GM23338 (cell line): ENCODE measurements around the gene SVIL.

ENCODE experiments used
- CREB1 ChIP-seq: fragments of 250-450 bp; sonication (Bioruptor Pico); IDR thresholded peaks from 2 replicates; pipeline ENCODE4 v1.5.0; 2020; ENCODE audit warnings: low read depth, mild to moderate bottlenecking, moderate library complexity
- EZH2 ChIP-seq: fragments of 200-600 bp; sonication (generic); IDR thresholded peaks from one replicate; pipeline ENCODE4 v1.8.0; 2017; ENCODE audit warnings: antibody characterized with exemption, mild to moderate bottlenecking, low read depth; ENCODE audit not compliant: unreplicated experiment
- EZH2phosphoT487 ChIP-seq: fragments of 200-600 bp; sonication (generic); IDR thresholded peaks from one replicate; pipeline ENCODE4 v1.8.1; 2018; ENCODE audit warnings: antibody characterized with exemption; ENCODE audit not compliant: unreplicated experiment
- JUNB ChIP-seq: IDR thresholded peaks from one replicate; pipeline ENCODE4 v1.6.1; 2016; ENCODE audit warnings: antibody characterized with exemption; ENCODE audit not compliant: unreplicated experiment
- NANOG ChIP-seq: IDR thresholded peaks from 2 replicates; pipeline ENCODE4 v1.6.1; 2016; ENCODE audit warnings: antibody characterized with exemption, borderline replicate concordance
- POLR2AphosphoS5 ChIP-seq: IDR thresholded peaks from 2 replicates; pipeline ENCODE4 v1.6.1; 2016; ENCODE audit warnings: antibody characterized with exemption, low read depth
- REST ChIP-seq: IDR thresholded peaks from one replicate; pipeline ENCODE4 v1.6.1; 2018; ENCODE audit warnings: antibody characterized with exemption; ENCODE audit not compliant: unreplicated experiment
- STAT1 ChIP-seq: IDR thresholded peaks from one replicate; pipeline ENCODE4 v1.6.1; 2016; ENCODE audit warnings: antibody characterized with exemption; ENCODE audit not compliant: unreplicated experiment
- ZNF331 ChIP-seq: fragments of 250-450 bp; sonication (Bioruptor Pico); IDR thresholded peaks from 2 replicates; pipeline ENCODE4 v1.5.0; 2020; ENCODE audit warnings: low read depth, mild to moderate bottlenecking, moderate library complexity
- TF ChIP-seq, protein P1 (sequence below): IDR thresholded peaks from 2 replicates; pipeline ENCODE4 v1.6.1; 2016; ENCODE audit warnings: antibody characterized with exemption
- TF ChIP-seq, protein P2 (sequence below), 2 experiments: fragments of 200-600 bp in 1 of 2; sonication (generic) in 1 of 2; conservative IDR thresholded peaks; 2 replicates each; pipeline versions ENCODE4 v1.5.1 to v1.6.1; 2016 to 2017; ENCODE audit warnings: antibody characterized with exemption in 2 of 2, low read depth in 2 of 2, mild to moderate bottlenecking in 2 of 2, moderate library complexity in 1 of 2

GRCh38 chr10:29499993-29500537, 134.7 kb downstream of the SVIL start:
- TF ChIP-seq, protein P1, sequence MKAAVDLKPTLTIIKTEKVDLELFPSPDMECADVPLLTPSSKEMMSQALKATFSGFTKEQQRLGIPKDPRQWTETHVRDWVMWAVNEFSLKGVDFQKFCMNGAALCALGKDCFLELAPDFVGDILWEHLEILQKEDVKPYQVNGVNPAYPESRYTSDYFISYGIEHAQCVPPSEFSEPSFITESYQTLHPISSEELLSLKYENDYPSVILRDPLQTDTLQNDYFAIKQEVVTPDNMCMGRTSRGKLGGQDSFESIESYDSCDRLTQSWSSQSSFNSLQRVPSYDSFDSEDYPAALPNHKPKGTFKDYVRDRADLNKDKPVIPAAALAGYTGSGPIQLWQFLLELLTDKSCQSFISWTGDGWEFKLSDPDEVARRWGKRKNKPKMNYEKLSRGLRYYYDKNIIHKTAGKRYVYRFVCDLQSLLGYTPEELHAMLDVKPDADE: no peak
- TF ChIP-seq, protein P2, sequence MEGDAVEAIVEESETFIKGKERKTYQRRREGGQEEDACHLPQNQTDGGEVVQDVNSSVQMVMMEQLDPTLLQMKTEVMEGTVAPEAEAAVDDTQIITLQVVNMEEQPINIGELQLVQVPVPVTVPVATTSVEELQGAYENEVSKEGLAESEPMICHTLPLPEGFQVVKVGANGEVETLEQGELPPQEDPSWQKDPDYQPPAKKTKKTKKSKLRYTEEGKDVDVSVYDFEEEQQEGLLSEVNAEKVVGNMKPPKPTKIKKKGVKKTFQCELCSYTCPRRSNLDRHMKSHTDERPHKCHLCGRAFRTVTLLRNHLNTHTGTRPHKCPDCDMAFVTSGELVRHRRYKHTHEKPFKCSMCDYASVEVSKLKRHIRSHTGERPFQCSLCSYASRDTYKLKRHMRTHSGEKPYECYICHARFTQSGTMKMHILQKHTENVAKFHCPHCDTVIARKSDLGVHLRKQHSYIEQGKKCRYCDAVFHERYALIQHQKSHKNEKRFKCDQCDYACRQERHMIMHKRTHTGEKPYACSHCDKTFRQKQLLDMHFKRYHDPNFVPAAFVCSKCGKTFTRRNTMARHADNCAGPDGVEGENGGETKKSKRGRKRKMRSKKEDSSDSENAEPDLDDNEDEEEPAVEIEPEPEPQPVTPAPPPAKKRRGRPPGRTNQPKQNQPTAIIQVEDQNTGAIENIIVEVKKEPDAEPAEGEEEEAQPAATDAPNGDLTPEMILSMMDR (conservative IDR thresholded peaks at IDR 0.05; ENCODE audit: low read depth in 2 of 2): no peak
- TF ChIP-seq REST (no peak), ZNF331 (CRISPR knock-in tag) (no peak), POLR2AphosphoS5 (no peak), EZH2 (no peak), CREB1 (CRISPR knock-in tag) (no peak), STAT1 (no peak), JUNB (no peak), EZH2phosphoT487 (no peak), NANOG (no peak)
